Subcutaneous abdominal adipose tissue (tissue), 5 donors: ENCODE measurements around the gene CLIC1.
A peak's percentile ranks its signal among the peaks of the same experiment; 100 is the strongest.

Experiments
- H3K27ac ChIP-seq: one replicate; pipeline ENCODE4 v1.7.0; 2013; ENCODE audit warnings: low read depth, mild to moderate bottlenecking, inconsistent platforms, low read length, moderate library complexity
- H3K27me3 ChIP-seq, 5 donors: one replicate each; pipeline ENCODE4 v1.7.0; 2013; ENCODE audit warnings: low read length in 5 of 5, inconsistent platforms in 1 of 5; ENCODE audit not compliant: control insufficient read depth in 5 of 5, insufficient read depth in 4 of 5
- H3K36me3 ChIP-seq, 5 donors: one replicate each; pipeline ENCODE4 v1.7.0; 2013; ENCODE audit warnings: low read length in 5 of 5; ENCODE audit not compliant: control insufficient read depth in 5 of 5, insufficient read depth in 5 of 5
- H3K4me1 ChIP-seq, 5 donors: one replicate each; pipeline ENCODE4 v1.7.0; 2013; ENCODE audit warnings: low read length in 5 of 5, mild to moderate bottlenecking in 3 of 5, moderate library complexity in 1 of 5; ENCODE audit not compliant: control insufficient read depth in 5 of 5, insufficient read depth in 5 of 5
- H3K4me3 ChIP-seq, 5 donors: one replicate each; pipeline ENCODE4 v1.7.0; 2013; ENCODE audit warnings: low read length in 5 of 5, low read depth in 1 of 5
- H3K9ac ChIP-seq, 5 donors: one replicate each; pipeline ENCODE4 v1.7.0; 2013; ENCODE audit warnings: low read length in 5 of 5, mild to moderate bottlenecking in 4 of 5, moderate library complexity in 3 of 5
- H3K9me3 ChIP-seq, 5 donors: one replicate each; pipeline ENCODE4 v1.7.0; 2013; ENCODE audit warnings: low read length in 5 of 5; ENCODE audit not compliant: control insufficient read depth in 5 of 5
- donor health status: healthy.
- donor health status: healthy.
- donor health status: healthy.
- donor health status: healthy.
- donor health status: healthy.

The CLIC1 gene

GRCh38 chr6:31730631-31731086 is 5.7 kb downstream of the CLIC1 start:
- peak overlapping the region; percentile 97 for H3K27ac ChIP-seq
- no peaks in the 10 kb centered on the region for H3K9me3 ChIP-seq
- H3K4me1 ChIP-seq, result peaks cover 11 to 86% (median 72%) of the 10 kb centered on the region in 5 donors
- H3K27me3 ChIP-seq, result no peaks in the 10 kb centered on the region
- peak overlapping the region in 4 of 5 donors; percentile 36 to 98 (median 94) for H3K4me3 ChIP-seq
- H3K36me3 ChIP-seq, result peaks cover 19 to 62% (median 56%) of the 10 kb centered on the region in 5 donors
- H3K9ac ChIP-seq, result peak overlapping the region in 2 of 5 donors; percentile 90 to 91

- H3K9ac ChIP-seq, result peak overlapping the region in 4 of 5 donors; percentile 81 to 91 (median 88)
- H3K9me3 ChIP-seq, result no peaks in the 10 kb centered on the region
- peak overlapping the region; percentile 97 for H3K27ac ChIP-seq
- peaks cover 20 to 65% (median 58%) of the 10 kb centered on the region in 5 donors for H3K36me3 ChIP-seq
- no peaks in the 10 kb centered on the region for H3K27me3 ChIP-seq
- H3K4me3 ChIP-seq, result peak overlapping the region; percentile 93 to 98 (median 96)
- peaks cover 11 to 81% (median 67%) of the 10 kb centered on the region in 5 donors for H3K4me1 ChIP-seq
These were observed 6.2 kb downstream of the CLIC1 start for GRCh38 chr6:31729979-31730630.

- Histone ChIP-seq H3K9ac (peak overlapping the region; percentile 77 to 91 (median 86)), H3K27me3 (no peaks in the 10 kb centered on the region), H3K36me3 (peaks cover 20 to 66% (median 60%) of the 10 kb centered on the region in 5 donors), H3K27ac (peak overlapping the region; percentile 97), H3K4me3 (peak overlapping the region; percentile 93 to 98 (median 96)), H3K9me3 (no peaks in the 10 kb centered on the region), H3K4me1 (peaks cover 11 to 75% (median 61%) of the 10 kb centered on the region in 5 donors)
These were observed 6.8 kb downstream of the CLIC1 start for GRCh38 chr6:31729515-31729978.

DNA sequence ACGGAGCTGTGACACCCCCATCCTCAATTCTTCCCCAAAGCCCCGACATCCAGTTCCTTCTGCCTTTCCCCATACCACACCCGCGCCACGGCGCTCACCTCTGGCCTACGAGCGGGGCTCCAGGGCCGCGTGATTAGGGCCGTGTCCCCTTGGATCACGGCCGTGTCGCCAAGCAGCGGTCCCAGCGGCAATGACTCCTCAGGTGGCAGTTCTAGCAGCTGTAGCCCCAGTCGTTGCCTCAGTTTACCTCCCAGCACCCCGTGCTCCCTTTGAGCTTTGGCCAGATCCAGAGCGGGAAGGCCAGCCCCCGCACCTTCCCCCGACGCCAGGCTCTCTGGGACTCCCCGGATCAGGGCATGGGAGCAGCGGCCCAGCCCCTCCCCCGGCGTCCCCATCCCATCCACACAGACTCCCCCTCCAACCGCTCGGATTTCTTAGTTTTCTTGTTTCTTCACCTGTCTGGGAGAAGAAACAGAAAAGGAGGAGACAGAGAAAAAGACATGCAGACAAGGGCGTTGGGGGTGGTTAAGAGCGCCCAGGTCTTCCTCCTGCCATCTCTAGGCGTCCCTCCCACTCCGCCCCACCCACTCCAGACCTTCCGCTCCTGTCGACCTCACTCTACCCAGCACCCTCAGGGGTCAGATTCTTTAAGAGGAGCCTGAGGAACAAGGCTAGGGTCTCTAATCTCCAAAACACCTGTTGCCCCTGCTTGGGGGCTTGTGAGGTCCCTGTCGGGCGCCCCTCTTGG is 7.4 kb downstream of the CLIC1 start, which contains the start of gene DDAH2:
Gene DDAH2 (minus strand): TSS at position 533 of the 748 bp plus-strand sequence. CDS start 138 bp downstream, at position 395.
- Histone ChIP-seq H3K27ac (peak within 1 kb of the TSS; percentile 97), H3K4me1 (peaks cover 6 to 69% (median 55%) of the 10 kb centered on the region in 5 donors), H3K9ac (peak within 1 kb of the TSS; percentile 77 to 91 (median 86)), H3K4me3 (peak within 1 kb of the TSS; percentile 93 to 98 (median 96)), H3K36me3 (peaks cover 20 to 68% (median 57%) of the 10 kb centered on the region in 5 donors), H3K27me3 (no peaks in the 10 kb centered on the region), H3K9me3 (no peaks in the 10 kb centered on the region)

DNA sequence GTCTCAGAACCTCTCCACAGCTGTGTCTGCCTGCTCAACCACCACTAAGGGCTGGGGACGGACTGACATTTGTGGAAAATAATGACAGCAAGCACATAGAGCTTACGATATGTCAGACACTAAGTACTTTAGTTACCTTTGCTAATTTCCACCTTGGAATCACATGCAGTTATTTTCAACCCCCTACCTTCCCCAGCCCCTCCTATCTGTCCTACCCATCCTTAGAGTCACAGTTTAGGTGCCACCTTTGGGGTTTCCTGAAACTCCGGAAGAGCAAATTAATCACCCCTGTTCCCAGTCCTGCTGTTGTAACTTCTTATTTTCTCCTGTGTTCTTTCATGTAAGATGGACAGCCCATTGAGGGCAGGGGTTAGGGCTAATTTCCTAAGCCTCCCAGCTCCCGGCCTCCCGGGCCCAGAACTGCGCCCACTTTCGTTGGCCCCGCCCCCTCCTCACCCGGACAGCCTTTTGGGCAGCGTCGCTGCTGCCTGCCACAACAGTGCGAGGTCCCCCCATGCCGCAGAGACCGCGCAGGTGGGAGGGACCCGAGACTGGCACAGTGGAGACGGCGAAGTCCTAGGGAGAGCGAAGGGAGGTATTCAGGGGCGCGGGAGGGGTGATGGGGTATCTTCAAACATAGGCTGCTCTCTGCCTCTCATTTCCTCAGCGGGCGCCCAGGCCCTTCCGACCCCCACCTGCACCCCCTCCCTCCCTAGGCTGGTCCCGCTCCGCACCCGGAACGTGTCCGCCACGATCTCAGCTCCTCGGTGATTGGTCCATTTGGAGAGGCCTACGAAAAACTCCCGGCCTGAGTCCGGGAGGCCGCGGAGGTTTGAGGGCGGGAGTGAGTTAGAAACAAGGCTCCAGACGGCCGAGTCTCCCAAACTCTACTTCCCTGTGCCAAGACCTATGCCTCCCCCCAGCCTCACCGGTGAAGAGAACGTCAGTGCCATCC is 8.3 kb downstream of the CLIC1 start:
- H3K4me1 ChIP-seq, result peaks cover 6 to 61% (median 46%) of the 10 kb centered on the region in 5 donors
- H3K4me3 ChIP-seq, result peak overlapping the region; percentile 93 to 98 (median 96)
- no peaks in the 10 kb centered on the region for H3K9me3 ChIP-seq
- peaks cover 20 to 59% (median 47%) of the 10 kb centered on the region in 5 donors for H3K36me3 ChIP-seq
- H3K27me3 ChIP-seq, result no peaks in the 10 kb centered on the region
- peak overlapping the region; percentile 77 to 91 (median 86) for H3K9ac ChIP-seq
- H3K27ac ChIP-seq, result peak overlapping the region; percentile 97

DNA sequence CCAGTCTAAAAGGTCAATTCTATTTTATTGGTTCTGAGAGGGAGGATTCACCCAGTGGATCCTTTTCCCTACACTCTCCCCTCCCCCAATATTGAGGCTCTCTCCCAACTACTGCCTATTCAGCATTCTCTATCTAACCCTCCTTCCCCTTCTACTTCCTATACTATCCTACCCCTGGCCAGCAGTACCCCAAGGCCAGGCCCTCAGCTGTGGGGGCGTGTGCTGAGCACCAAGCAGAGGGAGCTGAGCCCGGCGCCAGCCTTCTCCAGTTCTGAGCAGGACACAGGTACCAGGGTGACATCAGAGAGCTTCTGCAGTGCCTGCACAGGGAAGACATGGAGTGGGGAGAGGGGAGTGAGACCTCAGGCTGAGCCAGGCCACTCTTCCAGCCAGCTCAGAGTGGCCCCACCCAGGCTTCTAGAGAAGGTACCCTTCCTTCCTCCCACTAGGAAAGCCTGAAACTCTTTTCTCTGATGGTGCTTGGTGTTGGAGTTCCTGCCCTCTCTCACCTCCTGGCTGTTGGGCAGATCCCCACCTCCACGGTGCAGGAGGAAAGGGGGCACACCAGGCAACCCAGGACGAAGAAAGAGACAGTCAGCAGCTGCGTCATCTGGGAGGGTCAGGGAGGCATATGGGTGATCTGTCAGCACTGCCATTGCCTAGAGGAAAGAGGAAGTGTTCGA is 9.2 kb downstream of the CLIC1 start:
- Histone ChIP-seq H3K27ac (peak overlapping the region; percentile 97), H3K4me3 (peak overlapping the region; percentile 0 to 98 (median 93)), H3K27me3 (no peaks in the 10 kb centered on the region), H3K4me1 (peaks cover 6 to 56% (median 45%) of the 10 kb centered on the region in 5 donors), H3K9me3 (no peaks in the 10 kb centered on the region), H3K36me3 (peaks cover 18 to 51% (median 41%) of the 10 kb centered on the region in 5 donors), H3K9ac (peak overlapping the region in 2 of 5 donors; percentile 32 to 45)

DNA sequence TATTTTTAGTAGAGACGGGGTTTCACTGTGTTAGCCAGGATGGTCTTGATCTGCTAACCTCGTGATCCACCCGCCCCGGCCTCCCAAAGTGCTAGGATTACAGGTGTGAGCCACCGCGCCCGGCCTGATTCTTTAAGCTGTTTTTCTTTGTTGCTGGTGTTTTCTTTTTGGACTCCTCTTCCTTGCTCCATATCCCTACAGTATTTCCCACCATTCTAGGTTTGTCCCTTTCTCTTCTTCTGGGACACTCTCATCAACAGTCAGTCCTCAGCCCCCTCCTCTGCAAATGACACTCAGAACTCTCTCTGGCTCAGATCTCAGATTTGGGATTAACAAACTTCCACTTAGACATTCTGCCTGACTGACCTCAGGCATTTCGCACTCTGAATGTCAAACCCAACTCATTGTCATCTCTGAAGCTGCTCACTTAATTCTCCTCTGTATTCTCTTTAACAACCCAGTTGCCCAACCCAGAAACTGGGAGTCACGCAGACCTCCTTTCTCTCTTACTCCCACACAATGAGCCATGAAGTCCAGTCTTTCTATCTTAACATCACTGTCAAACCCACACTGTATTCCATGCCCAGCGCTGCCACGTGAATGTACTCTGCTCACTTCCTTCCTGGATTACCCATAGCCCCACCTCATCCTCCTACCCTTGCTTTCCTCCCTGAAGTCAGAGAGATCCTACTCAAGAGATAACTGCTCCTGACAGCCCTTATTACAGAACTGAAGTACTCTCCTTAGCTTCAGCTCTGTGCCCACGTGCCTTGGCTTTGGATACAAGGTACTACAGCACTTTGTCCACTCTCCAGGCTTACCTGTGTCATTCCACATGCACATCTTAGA is 10.6 kb downstream of the CLIC1 start:
- Histone ChIP-seq H3K36me3 (peaks cover 13 to 39% (median 27%) of the 10 kb centered on the region in 5 donors), H3K4me1 (peaks cover 3 to 44% (median 37%) of the 10 kb centered on the region in 5 donors), H3K4me3 (no peak overlapping the region), H3K27ac (no peak overlapping the region), H3K9me3 (no peaks in the 10 kb centered on the region), H3K9ac (no peak overlapping the region), H3K27me3 (no peaks in the 10 kb centered on the region)

GRCh38 chr6:31723980-31724691 is 12.2 kb downstream of the CLIC1 start:
- H3K9ac ChIP-seq, result no peak overlapping the region
- H3K4me3 ChIP-seq, result no peak overlapping the region
- peaks cover 3 to 36% (median 32%) of the 10 kb centered on the region in 5 donors for H3K4me1 ChIP-seq

More at GRCh38 chr6:31723980-31724691, 12.2 kb downstream of the CLIC1 start:
- H3K27me3 ChIP-seq, result no peaks in the 10 kb centered on the region
- peak overlapping the region; percentile 10 for H3K27ac ChIP-seq
- H3K36me3 ChIP-seq, result peaks cover 13 to 35% (median 26%) of the 10 kb centered on the region in 5 donors
- no peaks in the 10 kb centered on the region for H3K9me3 ChIP-seq
